ENCODE measurements around the gene IL17B.

Gene IL17B

DNA sequence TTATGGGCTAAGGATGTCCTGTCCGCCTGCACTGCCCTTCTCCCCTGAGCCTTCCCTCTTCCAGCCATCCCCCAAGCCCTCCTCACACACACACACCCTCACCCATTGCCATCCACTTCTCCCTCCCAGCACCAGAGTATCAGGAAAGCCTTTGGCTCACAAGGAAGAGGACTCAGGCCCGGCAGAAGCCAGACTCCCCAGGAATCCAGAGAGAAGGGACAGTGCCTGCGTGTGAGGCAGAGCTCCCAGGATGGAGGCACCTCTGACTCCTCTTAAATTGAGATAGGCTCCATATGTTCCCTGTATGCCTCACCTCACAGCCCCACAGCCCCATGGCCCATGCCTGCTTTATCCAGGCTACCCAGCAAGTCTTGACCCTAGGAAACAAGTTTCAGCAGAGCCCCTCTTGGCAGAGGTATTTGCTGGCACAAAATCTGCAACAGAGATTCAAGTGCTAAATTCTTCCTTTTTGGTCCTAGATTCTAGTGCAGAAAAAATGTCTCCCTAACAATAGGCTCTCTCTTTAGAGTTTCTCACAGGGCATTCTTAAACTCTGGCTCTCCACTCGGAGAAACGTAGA, 761 bp downstream of the IL17B start:
- DNase-seq (ENCODE audit: low read depth in 2 of 2): no peak

DNA sequence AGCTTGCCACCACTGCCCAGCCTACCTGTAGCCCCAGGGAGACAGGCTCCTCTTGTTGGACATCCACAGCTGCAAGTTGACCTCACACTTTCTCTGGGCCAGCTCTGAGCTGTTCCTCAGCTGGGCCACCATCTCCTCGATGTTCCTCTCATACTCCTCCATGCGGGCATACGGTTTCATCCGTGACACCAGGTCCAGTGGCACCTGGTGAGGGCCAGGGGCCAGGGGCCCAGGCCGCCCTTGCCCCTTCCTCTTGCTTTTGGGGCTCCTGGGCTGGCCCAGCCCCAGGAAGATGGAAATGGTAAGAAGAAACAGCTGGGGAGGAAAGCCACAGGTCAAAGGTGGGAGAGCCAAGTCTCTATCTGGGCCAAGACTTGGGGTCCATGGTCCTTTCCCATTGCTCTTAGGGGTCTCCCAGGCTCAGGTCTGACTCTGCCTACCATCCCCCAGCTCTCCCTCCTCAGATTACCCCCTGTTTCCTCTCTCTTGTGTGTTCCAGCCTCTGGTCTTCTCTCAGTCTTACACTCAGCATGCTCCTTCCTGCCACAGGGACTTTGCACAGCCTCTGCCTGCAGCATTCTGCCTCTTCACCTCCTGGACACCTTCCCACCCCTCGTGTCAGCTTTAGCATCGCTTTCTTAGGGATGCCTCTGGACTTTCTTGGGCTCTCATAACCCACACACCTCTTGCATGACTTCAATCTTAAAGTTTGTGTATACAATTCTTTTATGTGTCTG, 2.2 kb downstream of the IL17B start:
- no peak for DNase-seq (ENCODE audit: low read depth in 2 of 2)

DNA sequence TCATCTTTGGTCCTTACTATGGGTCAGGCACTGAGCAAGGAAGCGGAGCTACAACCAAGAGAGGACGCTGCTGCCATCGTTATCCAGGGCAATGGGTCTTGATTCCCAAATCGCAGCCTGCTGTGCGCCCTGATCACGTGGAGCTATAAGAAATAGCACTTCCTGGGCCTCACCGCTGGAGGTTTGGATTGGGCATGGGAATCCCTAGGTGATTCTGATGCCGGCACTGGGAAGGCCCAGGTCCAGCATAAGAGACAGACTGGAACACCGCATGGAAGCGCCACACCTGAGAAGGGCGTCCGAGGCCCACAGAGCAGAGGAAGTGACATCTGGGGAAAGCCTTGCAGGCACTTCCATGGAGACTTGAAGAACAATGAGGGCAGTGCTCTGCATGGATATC, 3.0 kb downstream of the IL17B start:
- no peak for DNase-seq (ENCODE audit: low read depth in 2 of 2)

DNA sequence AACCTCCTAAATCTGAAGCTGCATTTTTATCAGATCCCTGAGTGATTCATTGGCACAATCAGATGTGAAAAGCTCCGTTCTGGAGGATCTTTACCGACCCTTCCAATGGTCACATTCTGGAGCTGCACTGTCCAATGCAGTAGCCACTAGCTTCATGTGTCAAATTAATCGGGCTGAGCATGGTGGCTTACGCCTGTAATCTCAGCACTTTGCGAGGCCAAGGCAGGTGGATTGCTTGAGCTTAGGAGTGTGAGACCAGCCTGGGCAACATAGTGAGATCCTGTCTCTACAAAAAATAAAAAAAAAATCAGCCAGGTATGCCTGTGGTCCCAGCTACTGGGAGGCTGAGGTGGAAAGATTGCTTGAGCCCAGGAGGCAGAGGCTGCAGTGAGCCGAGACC, 3.7 kb downstream of the IL17B start:
- DNase-seq (ENCODE audit: low read depth in 2 of 2): no peak

DNA sequence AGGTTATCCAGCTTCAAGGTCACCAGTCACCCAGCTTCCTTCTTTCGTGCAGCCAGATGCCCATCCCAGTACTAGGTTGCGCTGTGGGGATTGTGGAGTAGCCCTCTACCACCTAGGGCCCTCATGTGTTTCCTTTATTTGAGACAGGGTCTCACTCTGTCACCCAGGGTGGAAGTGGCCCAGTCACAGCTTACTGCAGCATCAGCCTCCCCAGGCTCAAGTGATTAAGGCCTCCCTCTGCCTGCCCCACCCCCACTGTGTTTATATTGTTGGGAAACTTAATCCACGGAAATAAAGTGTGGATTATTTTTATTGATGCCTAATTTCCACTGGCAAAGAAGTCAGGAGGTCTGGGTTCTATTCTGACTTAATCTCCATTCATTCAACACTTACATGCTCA, 4.3 kb downstream of the IL17B start:
- DNase-seq (ENCODE audit: low read depth in 2 of 2): no peak

DNA sequence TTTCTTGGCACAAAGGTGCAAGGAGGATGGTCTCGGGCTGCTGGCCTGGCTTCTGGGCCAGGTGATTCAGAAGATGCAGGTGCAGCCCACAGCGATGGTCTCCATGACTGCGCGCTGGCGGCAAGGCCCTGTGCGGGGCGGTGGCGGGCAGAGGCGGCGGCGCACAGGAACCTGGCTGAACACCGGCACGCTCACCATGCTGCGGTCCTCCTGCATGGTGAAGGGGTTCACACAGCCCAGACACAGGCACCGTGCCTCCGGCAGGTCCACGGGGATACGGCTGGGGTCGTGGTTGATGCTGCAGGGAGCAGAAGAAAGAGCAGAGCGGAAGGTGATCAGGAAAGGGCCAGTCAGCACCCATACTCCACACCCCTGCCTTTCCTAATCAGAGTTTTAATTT, 4.8 kb downstream of the IL17B start:
- no peak for DNase-seq (ENCODE audit: low read depth in 2 of 2)

DNA sequence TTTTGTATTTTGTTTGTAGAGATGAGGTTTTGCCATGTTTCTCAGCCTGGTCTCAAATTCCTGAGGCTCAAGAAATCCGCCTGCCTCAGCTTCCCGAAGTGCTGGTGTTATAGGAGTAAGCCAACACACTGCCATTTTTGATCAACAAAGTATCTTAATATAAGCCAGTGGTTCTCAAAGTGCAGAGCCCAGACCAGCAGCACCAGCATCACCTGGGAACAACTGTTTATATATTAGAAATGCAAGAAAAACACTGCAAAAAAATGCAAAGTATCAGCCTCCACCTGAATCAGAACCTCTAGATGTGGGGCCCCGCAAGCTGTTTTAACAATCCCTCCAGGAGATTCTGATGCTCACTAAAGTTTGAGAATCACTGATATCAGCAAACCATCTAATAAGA, 6.2 kb downstream of the IL17B start:
- no peak for DNase-seq (ENCODE audit: low read depth in 2 of 2)

DNA sequence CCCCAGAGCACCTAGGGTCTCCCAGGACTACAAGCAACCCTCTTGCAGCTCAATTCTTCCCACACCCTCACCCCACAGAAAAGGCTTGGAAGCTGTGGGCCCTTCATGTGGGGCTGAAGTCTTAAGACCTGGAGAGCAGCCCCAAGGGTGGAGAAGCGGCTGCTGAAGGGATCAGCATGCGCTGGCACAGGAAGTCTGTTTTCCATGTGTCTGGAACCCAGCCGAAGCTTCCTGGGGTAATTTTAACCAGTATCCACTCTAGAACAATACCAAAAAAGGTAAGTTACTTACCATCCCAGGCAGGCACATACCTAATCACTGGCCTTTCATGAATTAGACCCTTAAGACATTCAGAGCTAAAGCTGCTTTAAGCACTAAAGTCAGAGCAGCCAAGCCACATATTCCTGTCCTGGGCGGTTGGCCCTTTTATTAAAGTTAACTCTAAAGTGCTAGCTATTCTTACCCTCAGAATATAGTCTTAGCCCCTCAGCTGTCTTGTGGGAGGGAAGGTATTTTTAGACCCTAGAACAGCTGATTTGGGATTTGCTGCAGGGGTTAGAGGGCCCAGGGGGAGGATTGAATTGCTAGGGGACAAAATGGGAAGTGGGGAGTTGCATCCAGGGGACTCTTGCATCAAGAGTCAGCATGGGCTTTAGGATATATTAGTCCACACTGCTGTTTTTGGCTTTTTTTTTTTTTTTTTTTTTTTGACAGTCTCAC, 6.9 kb downstream of the IL17B start:
- DNase-seq (ENCODE audit: low read depth in 2 of 2): no peak

DNA sequence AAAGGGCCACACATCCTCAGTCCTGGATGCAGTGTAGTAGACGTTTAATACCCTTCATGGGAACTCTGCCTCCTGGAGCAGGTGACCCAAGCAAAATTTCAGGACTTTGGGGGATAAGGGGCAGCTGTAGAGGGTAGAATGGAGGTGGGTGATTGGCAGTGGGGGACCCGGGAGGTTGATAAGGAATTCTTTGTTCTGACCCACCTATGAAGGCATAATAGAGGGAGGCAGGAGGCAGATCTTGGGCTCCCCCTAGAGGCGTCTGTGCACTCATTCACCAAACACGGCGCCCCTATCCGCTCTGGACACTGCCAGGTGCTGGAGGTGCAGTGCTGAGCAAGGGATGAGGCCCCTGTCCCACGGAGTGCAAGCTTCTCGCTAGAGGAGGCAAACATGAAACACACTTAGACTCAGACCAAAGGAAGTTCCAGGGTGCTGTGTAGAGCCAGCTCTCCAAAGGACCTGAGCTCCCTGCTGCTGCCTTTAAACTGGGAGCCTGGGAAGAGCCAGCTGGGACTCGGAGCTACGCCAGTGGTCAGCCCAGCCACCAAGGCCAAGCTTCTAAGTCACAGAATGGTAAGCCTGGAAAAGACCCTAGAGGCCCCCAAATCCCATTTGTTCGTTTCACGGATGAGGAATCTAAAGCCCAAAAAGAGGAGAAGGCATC, 7.7 kb downstream of the IL17B start:
- peak; percentile 36 to 49 for DNase-seq (ENCODE audit: low read depth in 2 of 2)

DNA sequence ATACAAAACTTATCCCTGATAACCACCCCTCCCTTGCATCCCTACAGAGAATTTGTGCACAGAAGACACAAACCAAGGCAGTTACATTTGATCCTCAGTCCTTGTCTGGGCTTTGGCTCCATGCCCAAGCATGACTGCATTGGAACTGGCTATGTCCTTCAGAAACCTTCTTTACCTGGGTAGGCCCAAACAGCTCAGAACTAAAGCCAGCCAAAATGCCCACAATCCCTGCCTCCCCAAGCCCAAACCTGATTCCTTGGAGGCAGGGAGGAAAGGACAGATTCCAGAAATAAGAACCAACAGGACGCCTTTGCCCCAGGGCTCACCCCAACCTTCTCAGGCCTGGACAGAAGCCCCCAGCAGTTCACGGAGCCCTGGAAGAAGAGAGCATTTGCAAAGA, 8.2 kb downstream of the IL17B start:
- DNase-seq (ENCODE audit: low read depth in 2 of 2): no peak

DNA sequence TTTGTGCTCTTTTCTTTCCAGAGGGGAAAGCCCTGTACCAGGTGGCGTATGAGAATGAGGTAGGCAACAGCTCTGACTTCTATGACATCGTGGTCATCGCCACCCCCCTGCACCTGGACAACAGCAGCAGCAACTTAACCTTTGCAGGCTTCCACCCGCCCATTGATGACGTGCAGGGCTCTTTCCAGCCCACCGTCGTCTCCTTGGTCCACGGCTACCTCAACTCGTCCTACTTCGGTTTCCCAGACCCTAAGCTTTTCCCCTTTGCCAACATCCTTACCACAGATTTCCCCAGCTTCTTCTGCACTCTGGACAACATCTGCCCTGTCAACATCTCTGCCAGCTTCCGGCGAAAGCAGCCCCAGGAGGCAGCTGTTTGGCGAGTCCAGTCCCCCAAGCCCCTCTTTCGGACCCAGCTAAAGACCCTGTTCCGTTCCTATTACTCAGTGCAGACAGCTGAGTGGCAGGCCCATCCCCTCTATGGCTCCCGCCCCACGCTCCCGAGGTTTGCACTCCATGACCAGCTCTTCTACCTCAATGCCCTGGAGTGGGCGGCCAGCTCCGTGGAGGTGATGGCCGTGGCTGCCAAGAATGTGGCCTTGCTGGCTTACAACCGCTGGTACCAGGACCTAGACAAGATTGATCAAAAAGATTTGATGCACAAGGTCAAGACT, 11.0 kb downstream of the IL17B start:
- no peak for DNase-seq (ENCODE audit: low read depth in 2 of 2)

DNA sequence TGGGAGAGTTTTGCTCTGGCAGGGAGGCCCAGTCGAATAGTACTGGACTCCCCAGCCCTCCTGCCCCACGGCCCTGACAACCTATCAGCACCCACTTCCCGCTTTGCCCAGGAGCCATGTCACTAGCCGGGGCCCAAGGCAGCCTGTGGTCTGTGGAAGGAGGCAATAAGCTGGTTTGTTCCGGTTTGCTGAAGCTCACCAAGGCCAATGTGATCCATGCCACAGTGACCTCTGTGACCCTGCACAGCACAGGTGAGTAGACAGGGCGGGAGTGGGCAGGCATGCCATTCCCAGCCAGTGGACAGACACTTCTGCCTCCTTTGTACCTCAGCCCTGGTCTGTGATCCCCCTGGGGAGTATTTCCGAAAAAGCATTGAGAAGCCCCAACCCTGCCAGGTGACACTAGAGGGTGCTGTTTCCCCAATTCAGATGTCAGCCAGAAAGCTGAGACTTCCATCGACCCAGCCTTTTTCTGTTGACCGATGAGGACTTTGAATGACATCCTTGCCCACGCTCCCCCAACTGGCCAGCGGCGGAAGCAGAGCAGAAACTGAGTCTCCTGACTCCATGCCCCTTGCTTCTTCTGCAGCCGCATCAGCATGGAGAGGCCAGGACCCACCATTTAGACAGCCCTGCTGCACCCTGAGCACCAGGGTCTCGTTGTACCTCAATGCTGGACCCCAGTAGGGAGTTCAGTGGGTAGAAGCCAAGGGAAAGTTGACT, 11.7 kb downstream of the IL17B start:
- peak in 1 of 2 donors; percentile 36 for DNase-seq (ENCODE audit: low read depth in 2 of 2)

DNA sequence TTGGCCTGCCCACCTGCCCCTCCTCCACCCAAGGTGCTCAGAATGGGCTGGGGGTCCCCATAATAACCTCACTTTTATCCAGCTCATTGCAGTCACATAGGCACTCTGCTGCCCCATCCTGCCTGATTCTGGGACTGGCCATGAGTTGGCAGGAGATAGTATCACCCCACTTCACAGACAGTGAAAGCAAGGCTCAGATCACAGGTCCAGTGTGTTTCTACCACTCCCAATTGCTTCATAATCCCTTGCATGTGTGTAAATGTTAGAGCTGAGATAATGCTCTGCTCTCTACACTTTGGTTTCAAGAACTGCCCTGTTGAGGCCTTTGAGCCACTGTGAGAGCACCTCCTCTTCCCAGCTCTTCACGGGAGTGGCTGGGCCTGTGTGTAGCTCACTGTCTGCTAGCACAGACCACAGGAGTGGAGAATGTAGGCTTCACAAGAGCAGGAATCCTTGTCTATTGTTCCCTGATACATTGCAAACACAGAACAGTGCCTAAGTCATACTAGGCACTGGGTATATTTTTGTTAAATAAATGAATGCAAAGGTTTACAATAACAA, 12.8 kb downstream of the IL17B start:
- DNase-seq (ENCODE audit: low read depth in 2 of 2): no peak

DNA sequence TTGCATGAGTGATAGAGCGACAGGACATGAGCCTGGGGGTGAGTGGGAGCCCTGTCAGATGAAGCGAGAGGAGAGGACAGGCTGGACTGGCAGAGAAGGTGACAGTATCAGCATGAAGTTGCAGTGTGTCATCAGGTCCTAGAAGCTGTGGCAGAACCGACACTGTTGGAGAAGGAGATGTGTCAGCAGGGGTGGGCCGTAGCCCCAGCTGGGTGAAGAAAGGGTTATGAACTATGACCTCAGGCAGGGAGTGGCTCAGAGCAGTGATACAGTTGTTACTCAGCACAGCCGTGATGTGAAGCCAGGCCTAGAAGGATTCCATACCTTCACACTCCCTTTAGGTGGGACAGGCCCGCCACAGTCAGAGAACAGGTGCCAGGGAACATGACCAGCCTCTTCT, 13.7 kb downstream of the IL17B start:
- no peak for DNase-seq (ENCODE audit: low read depth in 2 of 2)

DNA sequence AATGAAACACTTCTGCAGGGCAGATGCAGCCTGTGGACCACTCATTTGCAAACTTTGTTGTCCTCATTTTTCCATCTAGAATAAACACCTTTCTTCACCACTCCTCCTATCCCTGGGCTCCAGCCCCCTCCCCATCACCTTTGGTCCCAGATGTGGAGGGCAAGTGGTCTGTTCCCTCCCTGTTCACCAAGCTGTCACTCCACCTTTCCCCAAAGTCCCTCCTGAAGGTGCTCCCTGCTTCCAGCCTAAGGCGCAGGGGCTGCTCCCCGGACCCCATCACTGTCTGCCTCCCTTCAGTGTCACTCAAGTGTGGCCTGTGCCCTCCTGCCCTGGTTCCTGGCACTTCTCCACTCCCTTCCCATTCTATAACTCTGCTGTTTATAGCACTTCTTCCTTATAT, 14.4 kb downstream of the IL17B start:
- DNase-seq (ENCODE audit: low read depth in 2 of 2): no peak

DNA sequence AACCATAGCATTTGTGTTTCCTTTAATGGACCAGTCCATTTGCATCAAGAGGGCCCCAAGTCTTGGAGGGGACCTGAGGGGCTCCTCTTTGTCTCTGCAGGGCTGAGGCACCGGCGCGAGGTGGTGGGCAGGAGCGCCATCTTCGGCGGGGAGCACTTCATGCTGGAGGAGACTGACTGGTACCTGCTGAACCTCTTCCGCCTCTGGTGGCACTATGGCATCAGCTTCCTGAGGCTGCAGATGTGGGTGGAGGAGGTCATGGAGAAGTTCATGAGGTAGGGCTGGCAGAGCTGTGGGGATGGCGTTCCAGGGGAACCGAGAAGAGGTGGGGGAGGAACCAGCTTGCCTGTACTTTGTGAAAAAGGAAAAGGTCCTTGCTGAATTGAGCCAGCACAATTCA, 15.2 kb downstream of the IL17B start:
- no peak for DNase-seq (ENCODE audit: low read depth in 2 of 2)

DNA sequence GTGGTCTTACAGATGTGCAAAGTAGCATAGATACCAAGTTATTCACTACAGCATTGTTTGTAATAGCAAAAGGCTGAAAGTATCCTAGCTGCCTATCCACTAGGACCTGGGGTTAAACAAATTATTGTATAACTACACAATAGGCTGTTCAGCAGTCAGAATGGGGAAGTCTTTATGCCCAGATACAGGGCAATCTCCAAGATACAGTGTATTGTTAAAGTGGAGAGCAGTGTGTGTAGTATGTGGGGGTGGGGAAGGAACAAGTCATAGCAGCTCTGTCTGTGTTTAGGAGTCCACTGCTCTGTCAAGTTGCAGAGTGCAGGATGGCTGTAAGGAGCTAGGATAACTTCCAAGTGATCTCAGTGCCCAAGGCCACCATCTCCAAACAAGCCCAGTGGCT, 15.7 kb downstream of the IL17B start:
- DNase-seq (ENCODE audit: low read depth in 2 of 2): no peak

DNA sequence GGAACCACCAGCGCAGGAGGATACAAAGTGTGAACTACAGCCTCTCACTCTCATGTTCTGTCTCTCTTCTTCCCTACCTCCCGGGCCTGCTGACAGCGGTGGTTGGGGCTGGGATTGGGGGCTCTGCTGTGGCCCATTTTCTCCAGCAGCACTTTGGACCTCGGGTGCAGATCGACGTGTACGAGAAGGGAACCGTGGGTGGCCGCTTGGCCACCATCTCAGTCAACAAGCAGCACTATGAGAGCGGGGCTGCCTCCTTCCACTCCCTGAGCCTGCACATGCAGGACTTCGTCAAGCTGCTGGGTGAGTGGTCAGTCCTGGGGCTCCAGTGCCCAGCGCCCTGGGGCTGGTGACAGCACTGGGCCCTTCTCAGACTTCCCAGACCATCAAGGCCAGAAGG, 16.6 kb downstream of the IL17B start:
- no peak for DNase-seq (ENCODE audit: low read depth in 2 of 2)

DNA sequence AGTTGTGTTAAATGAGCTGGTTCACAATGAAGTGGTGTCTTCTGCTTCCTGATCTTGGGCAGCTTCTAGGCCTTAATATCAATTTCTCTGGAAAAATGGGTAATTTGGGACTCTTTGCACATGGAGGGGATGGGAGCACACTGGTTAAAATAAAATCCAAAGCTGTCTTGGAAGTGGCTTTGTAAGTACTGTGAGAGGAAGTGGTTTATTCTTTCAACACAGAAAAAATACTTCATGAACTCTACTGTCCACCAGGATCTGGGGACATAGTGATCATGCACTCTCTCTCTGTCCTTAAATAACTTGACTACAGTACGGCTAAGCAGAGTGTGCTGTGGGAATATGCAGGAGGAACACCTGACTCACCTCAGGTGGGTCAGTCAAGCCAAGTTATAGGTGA, 18.8 kb downstream of the IL17B start:
- DNase-seq (ENCODE audit: low read depth in 2 of 2): no peak

DNA sequence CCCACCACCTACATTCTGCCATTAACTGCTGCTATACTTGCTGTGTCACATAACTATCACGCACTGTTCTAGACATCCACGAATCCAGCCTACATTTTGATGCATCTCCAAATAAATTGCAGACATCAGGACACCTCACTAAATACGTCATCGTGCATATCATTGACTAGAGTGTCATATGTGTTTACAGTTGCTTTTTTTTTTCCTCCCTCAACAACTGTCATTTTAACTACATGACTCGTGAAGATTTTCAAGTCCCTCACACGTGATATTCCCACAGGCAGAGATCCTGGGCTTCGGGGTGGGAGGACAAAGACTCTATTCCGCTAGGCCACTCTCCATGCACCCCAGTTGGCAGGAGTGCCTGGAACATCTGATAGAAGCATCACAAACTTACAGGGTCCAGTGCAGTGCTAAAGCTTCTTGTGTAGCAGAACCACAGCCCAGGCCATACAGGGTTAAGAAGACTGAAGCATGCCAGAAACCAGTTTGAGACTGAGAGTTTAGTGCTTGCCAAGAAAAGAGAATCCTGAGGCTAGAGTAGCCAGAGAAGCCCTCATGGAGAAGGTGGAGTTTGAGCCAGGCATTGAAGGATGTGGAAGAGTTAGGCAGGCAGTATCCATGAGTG, 20.1 kb downstream of the IL17B start:
- DNase-seq (ENCODE audit: low read depth in 2 of 2): no peak

DNA sequence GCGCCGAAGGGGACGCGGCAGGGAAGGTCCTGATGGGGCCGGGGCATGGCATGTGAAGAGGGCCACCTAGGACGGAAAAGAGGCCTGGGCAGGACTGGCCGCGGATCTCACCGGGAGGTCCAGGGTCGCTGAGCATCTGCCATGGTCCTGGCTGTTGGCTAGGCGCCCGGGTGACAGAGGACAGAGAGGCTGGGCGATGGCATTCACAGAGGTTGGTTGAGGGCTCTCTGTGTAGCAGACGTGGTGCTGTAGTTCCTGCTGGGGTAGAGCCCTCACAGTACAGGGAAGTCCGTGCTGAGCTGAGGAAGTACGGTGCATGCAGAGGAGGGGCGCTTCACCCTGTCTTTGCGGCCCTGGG, 20.8 kb downstream of the IL17B start:
- DNase-seq (ENCODE audit: low read depth in 2 of 2): no peak

Measured in stimulated activated CD4-positive, alpha-beta T cell treated with anti-CD3 and anti-CD28 coated beads, Interleukin-1b, Interleukin-23, amount 100 ng/mL, for 1 hour (primary cell).